Measurements from ENCODE around the gene LCE2C.
"Not testable (repeated sequence)": the region's sequence is repeated elsewhere in the genome, so short reads cannot be mapped to it uniquely, and the experiment has no call there.

The LCE2C gene, protein sequence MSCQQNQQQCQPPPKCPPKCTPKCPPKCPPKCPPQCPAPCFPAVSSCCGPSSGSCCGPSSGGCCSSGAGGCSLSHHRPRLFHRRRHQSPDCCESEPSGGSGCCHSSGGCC

DNA sequence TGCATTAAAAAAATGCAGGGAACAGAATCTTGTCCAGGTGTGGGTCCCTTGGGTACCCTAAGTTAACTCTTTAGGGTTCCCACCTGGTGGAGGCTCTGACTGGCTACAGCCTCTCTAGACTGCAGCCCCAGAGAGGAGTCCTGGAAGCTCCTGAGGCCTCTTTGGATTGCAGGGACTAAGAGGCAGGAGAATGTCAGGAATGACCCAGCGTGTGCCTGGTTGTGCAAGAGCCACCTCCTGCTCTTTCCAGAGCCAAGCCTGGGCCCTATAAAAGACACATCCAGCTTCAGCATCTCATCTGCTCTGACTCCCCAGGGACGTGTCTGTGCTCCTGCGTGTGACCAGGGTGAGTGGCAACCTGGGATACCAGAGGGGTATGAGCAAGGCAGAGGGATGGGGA is at the start of gene LCE2C:
TSS of gene LCE2C (plus strand) at position 297 of the 400 bp plus-strand sequence. CDS start 737 bp downstream, outside the sequence.
- DNase-seq: not testable (repeated sequence)

DNA sequence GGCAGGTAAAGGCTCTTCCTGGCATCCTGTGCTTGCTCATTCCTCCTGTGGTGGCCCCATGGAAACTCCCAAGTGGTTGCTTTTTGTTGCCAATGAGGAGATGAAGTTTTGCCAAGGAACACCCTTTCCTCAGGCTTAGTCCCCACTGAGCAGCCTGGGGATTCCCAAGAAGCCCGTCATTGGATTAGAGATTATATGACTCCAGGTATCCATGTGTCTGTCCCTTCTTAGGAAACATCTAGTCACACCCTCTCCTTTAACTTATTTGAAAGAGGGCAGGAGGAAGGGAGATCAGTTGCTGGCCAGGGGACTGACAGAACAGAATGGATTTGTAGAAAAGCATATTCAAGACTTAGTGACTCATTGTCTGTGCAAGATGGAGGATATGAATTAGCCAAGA is 48.3 kb upstream of the LCE2C start:
- no peak for DNase-seq

DNA sequence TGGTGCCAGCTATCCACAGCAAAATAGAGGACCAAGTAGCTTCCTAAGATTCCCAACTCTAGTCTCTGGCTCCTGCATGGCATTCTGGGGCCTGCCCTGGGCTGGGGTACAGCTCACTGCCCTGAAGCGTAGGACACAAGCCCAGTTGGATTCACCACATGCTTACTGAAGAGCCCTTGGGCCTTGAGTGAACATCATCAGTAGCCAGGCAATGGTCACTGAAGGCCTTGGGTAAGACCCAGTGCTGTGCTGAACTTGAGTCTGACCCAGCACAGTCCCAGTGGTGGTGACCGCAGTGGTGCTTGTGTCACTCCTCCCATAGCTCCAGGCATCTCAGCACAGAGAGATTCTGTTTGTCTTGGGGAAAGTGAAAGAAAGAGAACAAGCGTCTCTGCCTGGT is 44.5 kb upstream of the LCE2C start:
- DNase-seq: no peak

DNA sequence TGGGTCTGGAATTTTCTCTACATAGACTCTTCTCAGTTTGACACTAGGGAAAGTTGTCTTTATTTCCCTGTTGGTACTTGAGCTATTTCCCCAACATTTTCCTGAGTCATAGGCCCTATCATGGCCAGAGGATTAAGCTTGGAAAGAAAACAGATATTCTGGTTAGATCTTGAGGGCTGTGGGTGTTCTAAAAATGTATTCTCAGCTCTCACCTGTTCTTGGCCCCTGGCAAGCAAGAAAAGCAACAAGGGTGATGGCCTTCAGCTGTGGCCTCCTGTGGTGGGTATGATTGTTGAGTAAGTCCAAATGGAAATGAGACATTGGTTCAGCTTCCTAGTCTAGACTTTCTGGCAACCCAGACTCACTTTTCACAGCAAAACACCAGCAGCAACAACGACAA is 34.7 kb upstream of the LCE2C start:
- DNase-seq: no peak

DNA sequence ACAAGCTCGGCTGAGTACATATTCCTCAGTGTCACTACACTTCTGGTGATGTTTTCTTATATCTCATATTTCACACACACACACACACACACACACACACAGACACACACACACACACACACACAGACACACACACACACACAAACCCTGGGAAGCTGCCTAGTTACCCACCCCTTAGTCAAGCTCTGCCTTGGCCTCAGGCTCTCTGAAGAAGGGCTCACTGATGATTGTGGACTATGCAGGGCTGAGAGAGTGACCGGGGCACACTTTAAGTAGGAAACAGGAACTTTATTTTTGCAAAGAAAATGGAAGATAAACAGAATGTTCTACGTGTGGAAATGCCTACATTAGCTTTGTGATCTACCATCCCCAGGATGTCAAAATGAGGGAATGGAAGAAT is 31.1 kb upstream of the LCE2C start:
- DNase-seq: no peak

DNA sequence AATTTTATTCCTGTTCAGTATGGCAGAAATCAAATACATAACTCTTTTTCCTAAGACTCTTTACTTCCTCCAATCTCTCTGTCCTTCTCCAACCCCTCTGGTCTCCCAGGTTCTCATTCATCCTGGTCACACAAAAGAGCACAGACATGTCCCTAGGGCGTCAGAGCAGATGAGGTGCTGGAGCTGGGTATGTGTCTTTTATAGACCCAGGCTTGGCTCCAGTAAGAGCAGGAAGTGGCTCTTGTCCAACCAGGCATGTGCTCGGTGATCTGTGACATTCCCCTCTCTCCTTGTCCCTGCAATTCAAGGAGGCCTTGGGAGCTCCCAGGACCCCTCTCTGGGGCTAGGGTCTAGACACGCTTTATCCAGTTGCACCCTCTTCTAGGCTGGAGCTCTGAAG is 29.9 kb upstream of the LCE2C start:
- no peak for DNase-seq

DNA sequence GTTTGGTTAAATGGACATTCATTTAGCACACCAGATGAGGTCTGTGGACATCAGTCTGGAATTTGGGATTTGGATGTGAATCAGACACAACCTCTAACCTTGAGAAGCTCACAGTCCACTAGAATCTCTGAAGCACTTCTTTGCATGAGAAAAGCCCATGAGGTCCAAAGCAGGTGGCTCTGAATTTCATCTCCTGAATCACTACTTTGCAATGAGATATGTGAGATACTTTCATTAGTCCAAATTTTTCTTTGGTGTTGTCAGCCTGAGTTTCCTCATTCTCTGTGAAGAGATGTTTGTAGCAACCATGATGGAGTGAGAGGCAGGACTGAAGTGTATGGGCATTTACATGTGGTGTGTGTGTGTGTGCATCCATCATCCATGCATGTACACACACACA is 28.4 kb upstream of the LCE2C start:
- no peak for DNase-seq

DNA sequence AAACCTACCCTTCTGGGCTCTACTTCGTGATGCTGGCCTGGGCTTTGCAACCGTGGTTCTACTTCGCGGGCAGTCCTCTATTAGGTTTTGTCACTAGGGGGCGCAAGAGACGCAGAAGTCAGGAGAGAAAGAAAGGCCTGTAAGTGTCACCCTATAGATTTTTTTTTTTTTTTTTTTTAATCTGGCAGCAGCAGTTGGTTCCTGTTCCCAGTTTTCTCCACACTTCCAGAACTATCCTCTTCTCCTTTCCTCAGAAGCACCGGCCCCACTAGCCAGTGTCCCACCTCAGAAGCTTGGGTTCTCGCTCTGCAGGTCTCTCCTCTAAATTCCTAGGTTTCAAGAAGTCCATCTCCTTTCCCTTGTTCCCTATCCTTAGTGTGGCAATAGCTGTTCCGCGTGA is 21.0 kb upstream of the LCE2C start:
- DNase-seq: peak; percentile 10 to 54

DNA sequence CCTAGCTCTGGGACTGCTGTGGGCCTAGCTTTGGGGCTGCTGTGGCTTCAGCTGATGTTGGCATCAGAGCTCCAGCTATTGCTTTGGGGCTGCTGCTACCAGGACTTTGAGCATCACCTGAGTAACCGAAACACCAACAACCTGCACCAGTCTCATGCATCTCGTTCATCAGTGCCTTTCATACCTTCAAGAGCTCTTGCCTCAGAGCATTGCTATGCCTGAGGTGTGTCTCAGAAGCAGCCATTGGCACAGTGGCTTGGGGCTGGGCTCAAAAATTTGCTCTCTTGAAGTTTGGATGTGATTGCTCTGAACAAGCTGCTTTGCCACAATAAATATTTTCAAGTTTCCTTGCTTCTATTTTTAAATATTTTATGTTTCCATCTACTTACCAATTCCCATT is 18.6 kb upstream of the LCE2C start:
- no peak for DNase-seq

DNA sequence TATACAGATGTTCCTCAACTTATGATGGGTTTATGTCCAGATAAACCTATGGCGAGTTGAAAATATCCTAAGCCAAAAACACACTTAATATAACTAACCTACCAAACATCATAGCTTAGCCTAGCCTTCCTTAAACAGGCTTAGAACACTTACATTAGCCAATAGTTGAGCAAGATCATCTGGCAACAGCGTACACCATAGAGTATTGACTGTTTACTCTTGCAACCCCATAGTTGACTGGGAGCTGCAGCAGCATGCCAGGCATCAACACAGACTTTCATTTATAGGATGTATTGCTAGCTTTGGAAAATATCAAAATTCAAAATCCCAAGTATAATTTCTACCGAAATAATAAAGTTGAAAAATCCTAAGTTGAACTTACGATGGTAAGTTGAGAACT is 17.4 kb upstream of the LCE2C start:
- no peak for DNase-seq

DNA sequence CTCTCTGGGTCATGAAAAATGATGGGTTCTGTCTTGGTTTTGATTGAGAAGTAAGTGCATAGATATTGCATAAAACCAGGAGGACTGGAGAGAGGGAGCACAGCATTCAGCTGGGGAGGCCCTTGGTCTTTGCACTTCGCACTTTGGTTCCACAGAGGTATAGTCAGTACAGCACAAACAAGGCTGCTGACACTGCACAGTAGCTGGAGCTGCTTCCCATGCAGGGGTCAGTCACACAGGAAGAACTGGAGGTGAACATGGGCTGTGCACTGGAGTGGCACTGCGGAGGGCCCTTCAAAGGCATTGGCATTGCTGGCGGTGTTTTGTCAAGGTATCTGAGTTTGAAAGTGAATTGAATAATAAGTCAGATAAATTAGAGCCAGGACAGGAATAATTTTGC is 16.4 kb upstream of the LCE2C start:
- DNase-seq: no peak

DNA sequence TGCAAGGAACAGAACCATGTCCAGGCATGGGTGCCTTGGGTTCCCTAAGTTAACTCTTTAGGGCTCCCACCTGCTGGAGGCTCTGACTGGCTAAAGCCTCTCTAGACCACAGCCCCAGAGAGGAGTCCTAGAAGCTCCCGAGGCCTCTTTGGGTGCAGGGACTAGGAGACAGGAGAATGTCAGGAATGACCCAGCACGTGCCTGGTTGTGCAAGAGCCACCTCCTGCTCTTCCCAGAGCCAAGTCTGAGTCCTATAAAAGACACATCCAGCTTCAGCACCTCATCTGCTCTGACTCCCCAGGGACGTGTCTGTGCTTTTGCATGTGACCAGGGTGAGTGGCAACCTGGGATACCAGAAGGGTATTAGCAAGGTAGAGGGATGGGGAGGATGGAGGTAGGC is 12.0 kb upstream of the LCE2C start, which contains the start of gene LCE2D:
TSS of gene LCE2D (plus strand) at position 283 of the 400 bp plus-strand sequence. CDS start 726 bp downstream, outside the sequence.
- DNase-seq: no peak

DNA sequence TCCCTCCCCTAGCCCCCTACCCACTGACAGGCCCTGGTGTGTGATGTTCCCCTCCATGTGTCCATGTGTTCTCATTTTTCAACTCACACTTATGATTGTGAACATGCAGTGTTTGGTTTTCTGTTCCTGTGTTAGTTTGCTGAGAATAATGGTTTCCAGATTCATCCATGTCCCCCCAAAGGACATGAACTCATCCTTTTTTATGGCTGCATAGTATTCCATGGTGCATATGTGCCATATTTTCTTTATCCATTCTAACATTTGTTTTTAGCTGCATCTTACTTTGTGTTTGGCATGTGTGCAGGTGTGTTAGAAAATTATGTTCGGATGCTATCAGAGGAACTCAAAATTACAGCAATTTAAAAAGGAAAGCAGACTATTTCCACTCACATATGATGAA is 8.9 kb upstream of the LCE2C start:
- DNase-seq: not testable (repeated sequence)

DNA sequence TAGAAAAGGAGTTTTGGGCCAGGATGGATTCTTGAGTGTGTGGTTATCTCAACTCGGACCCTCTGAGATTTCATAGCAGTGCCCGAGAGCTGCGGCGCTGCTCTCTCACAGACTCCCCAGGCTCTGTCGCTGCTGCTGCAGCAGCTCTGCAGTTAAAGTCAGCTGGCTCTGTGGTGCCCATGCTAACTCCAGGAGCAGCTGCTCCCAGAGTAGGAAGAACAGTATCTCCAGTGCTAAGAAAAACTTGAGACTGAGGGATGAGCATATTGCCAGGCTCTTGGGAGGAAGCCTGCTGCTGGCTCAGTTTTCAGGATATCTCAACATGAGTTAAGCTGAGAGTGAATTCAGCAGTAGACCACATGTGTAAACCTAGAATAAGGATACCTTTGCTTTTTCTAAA is 7.4 kb upstream of the LCE2C start:
- no peak for DNase-seq

DNA sequence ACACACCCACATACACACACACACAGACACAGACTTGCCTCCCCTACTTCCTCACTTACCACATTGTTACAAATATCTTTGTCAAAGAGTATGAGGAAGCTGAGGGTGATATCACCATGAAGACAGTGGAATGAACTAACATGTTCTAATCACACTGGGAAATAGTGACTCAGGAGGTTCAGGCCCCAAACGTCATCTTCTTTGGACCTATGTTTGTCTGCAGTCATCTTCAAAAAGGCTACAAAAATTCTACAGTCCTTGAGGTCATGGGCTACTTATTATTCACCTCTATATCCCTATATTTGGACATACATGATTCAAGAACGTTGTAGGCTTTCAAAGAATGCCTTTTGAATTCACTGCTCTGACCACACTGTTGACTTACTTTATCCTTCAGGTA is 2.1 kb upstream of the LCE2C start:
- DNase-seq: no peak

DNA sequence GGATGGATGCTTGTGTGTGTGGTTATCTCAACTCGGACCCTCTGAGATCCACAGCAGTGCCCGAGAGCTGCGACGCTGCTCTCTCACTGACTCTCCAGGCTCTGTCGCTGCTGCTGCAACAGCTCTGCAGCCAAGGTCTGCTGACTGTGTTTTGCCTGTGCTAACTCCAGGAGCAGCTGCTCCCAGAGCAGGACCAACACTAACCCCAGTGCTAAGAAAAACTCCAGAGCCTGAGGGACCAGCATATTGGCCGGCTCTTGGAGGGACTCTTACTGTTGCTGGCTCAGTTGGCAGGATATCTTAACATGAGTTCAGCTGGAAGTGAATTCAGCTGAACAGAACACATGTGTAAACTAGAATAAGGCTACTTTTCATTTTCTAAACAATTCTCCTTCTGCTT is 4.4 kb downstream of the LCE2C start:
- DNase-seq: no peak

DNA sequence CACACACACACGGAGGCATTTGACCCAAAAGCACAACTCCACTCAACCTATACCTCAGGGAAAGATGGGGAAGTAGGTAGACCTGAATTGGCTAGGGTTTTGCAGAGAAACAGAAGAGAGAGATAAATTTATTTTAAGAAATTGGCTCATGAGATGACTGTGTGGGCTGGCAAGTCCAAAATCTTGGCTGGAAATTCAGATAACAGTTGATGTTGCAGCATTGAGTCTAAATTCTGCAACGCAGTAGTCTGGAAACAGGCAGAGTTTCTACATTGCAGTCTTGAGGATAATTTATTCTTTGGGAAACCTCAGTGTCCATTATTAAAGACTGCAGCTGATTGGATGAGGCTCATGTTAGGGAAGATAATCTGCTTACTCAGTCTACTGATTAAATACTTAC is 6.5 kb downstream of the LCE2C start:
- no peak for DNase-seq

DNA sequence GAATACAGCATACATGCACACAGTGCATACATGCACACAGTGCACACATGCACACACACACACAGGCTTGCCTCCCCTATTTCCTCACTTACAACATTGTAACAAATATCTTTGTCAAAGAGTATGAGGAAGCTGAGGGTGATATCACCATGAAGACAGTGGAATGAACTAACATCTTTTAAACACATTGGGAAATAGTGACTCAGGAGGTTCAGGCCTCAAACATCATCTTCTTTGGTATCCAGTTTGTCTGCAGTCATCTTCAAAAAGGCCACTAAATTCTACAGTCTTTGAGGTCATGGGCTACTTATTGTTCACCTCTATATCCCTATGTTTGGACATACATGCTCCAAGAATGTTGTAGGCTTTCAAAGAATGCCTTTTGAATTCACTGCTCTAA is 8.8 kb downstream of the LCE2C start:
- no peak for DNase-seq

DNA sequence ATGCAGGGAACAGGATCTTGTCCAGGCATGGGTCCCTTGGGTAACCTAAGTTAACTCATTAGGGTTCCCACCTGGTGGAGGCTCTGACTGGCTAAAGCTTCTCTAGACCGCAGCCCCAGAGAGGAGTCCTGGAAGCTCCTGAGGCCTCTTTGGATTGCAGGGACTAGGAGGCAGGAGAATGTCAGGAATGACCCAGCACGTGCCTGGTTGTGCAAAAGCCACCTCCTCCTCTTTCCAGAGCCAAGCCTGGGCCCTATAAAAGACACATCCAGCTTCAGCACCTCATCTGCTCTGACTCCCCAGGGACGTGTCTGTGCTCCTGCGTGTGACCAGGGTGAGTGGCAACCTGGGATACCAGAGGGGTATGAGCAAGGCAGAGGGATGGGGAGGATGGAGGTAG is 10.7 kb downstream of the LCE2C start, which contains the start of gene LCE2B:
TSS of gene LCE2B (plus strand) at position 301 of the 400 bp plus-strand sequence. CDS start 721 bp downstream, outside the sequence.
- DNase-seq: not testable (repeated sequence)

DNA sequence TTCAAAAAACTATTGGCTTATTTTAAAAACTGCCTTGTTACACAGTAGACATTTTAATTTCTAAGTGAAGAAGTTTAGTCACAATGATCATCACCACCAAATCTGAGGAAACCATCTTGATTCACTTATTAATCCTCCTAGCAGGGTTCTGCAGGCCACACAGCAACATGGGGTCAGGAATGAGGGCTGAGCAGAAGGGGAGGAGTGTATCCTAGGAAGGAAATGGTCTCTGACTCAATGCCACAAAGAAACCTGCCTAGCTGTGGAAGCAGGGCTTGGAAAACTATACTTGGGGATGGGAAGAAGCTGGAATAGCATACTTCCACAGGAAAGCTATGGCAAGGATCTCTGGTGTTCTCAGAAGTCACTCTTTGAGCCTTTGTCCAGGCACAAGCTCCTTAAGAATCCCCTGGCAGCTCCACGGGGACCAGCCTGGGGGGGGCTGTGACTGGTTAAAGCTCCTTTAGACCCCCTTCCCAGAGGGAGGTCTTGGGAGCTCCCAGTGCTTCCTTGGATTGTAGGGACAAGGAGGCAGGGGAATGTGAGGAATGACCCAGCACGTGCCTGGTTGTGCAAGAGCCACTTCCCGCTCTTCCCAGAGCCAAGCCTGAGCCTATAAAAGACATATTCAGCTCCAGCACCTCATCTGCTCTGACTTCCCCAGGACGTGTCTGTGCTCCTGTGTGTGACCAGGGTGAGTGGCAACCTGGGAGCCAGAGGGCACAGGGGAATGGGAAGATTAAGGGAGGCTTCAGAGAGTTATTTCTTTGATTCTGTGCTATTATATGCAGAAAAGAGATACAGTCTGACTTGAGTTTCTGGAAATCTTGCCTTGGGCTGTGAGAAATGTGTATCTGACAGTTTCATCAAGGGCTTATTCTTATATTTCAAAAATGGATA is 22.9 kb downstream of the LCE2C start, which contains the start of gene LCE2A:
TSS of gene LCE2A (plus strand) at position 645 of the 900 bp plus-strand sequence. CDS start 557 bp downstream, outside the sequence.
- DNase-seq: no peak

DNA sequence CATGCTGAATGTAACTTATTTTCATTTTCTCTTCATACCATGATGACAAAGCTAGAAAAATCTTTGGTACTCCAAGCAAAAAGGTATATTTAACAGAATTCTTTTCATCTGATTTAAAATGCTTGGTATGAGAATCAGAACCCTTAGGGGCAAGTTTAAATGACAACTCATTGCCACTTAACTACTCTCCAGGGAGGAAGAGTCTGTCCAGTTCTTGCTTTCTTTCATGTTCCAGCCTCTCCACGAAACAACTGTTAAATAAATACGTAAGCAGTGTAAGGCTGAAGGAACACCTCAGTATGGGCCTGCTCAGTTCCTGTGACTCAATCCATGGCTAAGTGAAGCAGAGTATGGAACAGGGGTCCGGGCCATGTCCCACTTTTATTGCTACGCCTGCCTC is 24.7 kb downstream of the LCE2C start:
- DNase-seq: no peak

DNA sequence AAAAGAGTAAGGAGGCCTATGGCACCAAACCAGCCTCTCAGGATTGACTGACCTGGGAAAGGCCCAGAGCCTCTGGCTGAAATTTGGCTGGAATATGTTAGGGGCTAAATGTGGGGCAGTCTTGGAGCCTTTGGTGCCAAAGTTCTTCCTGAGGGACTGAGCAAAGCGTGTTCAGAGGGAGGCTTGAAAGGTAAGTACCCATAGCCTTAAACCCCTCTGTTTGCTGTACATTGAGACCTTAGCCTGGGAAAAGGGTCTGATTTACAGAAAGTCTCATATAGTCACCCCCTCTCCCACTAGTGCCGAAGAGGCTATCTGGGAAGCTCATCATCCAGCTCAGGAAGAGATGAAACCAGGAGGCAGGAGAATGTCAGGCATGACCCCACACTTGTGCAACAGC is 32.8 kb downstream of the LCE2C start, which contains the start of gene LCE4A:
TSS of gene LCE4A (plus strand) at position 301 of the 400 bp plus-strand sequence. CDS start 916 bp downstream, outside the sequence.
- no peak for DNase-seq

DNA sequence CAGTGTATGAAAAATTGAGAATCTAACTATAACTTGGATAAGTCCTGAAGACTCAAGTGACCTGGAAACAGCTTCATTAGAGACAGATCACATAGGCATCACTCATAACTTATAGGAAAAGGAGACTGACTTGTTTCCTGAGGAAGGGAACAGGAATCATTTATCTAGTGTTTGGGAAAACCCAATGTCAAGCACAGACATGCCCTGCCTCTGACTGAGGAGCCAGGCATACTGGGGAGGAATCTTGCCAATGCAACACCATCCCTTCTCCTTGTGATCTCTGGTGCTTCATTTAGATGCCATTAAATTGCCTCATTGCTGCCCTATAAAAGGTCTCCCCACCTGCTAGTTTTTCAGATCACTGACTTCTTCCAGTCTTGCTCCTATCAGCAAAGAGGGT is 43.2 kb downstream of the LCE2C start:
- no peak for DNase-seq

DNA sequence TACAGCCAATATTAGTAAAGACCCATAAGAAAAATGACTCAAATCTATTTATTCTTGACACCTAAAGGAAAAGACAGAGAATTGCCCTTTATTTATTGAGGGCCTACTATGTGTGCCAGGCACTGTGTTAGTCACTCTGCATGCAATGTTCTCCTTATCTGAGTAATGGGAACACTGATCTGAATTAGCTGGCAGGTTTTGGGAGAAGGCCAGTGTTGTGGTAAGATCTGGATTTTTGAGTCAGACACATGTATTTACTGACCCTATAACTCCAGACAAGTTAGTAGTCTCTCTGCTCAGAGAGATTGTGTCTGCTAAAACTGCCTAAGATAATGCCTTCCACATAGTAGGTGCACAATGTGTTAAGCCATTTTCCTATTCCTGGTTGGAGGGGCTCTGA is 50.2 kb downstream of the LCE2C start:
- no peak for DNase-seq
